ENCODE results near the gene PHF5A.
A peak's percentile ranks its signal among the peaks of the same experiment; 100 is the strongest.
"Not testable (repeated sequence)": the region's sequence is repeated elsewhere in the genome, so short reads cannot be mapped to it uniquely, and the experiment has no call there.

PHF5A gene

DNA sequence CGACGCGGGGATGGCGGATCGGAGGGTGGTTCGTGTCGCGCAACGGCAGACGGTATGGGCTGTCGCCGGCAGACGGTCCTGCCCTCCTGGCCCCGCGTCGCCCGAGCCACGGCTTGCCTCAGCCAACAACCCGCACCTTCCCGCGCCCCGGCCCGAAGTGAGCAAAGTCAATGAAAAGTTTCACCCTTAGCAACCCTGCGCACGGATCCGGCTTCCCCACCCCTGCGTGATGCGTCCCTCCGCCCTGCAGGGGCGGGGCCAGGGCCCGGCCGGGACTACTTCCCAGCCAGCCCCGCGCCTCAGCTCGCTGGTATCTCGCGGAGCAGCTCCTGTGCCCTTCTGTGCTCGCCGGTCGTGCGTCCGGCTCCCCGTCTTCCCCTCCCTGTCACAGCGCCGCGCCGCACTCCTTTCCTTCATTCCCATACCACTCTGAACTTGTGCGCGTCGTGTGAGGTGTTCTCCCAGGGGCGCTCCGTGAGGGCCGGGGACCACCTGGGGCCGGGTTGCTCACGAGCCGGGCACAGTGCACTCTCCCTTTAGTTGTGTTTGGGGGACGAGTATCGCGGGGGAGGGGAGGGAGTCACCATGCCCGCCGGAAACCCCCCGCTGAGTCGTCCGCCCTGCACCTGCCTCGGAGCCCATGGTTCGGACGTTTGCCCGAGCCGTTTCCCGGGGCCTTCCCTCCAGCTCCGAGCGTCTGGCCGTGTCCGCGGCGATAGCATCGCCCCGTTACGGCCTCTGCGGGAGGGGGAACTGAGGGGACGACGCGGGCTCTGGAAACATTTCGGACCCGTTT, 21.7 kb downstream of the PHF5A start, which contains the start of gene TOB2:
TOB2 (minus strand) TSS at position 163 of the 796 bp plus-strand sequence. CDS start 9,456 bp downstream, outside the sequence.
- peak; percentile 88 for DNase-seq

DNA sequence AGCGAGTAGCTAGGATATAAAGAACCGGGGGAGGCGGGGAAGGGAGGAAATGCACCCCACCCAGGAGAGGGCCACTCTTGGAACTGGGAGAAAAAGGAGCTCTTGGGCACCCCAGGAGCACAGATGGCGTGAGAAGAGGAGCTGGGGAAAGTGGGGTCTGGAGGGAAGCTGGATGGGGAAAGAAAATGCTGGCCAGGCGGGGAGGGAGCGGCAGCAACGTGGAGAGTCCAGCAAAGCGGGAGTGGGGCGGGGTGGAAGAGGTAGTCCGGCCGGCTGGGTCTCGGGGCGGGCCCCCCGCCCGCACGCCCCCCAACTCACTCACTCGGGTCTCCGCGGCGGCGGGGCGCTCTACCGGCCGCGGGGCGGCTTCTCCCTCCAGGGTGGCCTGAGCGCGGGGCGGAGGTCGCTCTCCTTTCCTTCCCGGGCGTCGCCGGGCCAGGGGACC, 22.4 kb downstream of the PHF5A start:
- no peak for DNase-seq

DNA sequence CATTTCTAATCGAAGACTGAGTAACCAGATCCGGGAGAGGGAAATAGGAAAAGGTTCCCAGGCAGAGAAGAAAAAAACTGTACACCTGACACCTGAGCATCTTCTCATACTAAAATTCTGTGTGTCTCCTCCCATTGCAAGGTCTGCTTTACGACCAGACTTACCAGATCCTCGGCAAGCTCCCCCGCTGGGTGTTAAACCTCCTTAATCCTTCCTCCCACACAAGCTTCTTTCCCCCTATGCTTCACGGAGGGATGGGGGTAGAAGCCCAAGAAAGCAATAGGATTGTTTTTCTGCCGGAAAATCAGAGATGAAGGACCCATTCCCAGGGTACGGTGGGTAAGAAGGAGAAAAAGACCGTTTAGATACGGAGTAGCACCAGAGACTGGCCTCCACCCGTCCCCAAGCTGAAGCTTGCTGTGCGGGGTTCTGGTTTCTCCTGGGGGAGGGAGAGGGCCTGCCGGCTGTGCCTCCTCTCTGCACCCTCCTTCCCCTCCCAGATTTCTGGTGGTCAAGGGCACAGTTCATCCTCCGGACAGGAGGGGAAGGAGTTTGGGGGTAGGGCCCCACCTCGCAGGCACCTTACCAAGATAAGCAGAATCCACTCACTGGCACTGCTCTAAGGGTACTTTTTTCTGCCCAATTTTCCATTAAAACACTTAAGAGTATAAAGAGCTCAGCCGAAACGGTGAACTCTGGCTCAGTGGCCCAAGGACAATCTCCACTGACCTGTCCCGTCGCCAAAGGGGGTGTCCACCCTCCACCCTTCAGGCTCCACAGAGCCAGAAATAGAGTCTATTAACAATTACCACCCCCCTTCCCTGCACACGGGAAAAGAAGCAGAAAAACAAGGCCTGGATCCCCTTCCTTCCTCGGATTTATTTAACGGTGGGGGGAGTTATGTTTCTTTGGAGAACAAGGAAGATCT, 23.1 kb downstream of the PHF5A start:
- DNase-seq = peak; percentile 55

GRCh38 chr22:41444360-41445128, 23.9 kb downstream of the PHF5A start:
- DNase-seq = peak; percentile 91

- no peak for DNase-seq
Observed at GRCh38 chr22:41442240-41442792, 26.2 kb downstream of the PHF5A start.

DNA sequence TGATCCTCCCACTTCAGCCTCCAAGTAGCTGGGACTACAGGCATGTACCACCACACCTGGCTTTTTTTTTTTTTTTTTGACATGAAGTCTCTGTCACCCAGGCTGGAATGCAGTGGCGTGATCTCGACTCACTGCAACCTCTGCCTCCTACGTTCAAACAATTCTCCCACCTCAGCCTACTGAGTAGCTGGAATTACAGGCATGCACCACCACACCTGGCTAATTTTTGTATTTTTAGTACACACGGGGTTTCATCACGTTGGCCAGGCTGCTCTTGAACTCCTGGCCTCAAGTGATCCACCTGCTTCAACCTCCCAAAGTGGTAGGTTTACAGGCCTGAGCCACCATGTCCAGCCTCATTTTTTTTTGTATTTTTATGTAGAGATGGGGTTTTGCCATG, 28.0 kb downstream of the PHF5A start:
- DNase-seq = not testable (repeated sequence)

DNA sequence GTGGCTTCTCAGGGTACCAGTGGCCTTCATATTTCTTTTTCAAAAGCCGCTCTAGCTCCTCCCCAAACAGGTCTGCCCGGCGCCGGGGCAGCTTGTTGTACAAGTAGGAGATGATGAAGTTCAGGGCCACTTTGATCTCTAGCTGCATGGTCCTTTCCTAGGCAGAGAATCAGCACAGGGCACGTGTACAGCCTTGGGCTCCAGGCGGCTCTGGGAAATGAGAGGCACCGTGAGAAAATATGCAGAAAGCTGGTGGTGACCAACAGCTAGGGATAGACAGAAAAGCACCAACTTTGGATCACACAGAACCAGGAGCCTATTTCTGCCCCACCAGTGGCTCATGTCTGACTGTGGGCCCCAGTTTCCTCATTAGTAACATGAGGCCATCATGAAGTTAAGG, 31.3 kb downstream of the PHF5A start:
- DNase-seq = no peak

DNA sequence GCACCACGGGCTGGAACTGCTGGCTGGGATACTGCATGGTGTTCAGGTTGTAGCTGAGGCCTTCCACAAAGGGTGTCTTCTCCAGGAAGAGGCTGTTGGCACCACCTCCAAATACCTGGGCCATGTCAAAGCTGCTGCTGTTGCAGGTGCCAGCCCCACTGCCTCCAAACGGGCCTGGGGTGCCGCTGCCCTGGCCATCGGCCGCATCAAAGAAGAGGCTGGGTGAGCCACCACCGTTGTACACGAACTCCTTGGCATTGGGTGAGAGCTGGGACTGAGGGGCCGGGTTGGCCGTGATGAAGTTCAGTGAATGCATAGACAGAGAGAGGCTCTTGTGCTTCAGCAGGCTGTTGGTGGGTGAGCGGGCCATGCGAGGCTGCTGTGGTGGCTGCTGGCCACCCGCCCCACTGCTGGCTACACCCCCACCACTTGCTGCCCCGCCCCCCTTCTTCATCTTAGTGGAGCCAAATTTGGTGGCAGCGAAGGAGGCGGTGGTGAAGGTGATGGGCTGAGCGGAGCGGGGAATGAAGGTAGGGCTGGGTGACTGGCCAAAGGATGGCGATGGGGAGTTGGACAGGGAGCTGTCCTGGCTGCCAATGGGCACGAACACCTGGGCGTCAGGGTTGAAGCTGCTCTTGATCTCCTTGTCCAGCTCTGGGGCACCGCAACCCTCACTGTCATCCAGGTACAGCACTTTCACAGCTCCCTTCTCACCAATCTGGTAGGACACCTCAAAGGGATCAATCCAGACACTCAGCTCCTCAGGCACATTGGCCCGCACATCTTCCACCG, 32.0 kb downstream of the PHF5A start:
- no peak for DNase-seq

DNA sequence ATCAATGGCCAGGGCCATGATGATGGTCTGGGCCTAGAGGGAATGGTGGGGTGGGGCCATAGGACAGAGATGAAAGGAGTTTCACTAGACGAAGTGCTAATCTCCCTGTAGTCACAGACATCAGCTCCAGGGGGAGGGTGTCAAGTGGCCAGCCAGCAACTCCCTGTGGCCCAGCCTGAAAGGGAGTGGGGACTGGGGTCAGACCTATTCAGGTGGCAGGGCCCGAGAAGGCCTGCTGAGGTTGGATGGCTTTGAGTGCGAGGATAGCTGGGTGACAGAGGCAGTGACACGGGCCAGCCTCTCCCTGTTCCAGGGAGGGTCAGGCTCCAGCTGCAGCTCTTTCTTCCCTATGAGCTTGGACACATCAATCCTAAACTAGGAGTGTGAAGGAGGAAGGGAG, 32.9 kb downstream of the PHF5A start:
- no peak for DNase-seq

DNA sequence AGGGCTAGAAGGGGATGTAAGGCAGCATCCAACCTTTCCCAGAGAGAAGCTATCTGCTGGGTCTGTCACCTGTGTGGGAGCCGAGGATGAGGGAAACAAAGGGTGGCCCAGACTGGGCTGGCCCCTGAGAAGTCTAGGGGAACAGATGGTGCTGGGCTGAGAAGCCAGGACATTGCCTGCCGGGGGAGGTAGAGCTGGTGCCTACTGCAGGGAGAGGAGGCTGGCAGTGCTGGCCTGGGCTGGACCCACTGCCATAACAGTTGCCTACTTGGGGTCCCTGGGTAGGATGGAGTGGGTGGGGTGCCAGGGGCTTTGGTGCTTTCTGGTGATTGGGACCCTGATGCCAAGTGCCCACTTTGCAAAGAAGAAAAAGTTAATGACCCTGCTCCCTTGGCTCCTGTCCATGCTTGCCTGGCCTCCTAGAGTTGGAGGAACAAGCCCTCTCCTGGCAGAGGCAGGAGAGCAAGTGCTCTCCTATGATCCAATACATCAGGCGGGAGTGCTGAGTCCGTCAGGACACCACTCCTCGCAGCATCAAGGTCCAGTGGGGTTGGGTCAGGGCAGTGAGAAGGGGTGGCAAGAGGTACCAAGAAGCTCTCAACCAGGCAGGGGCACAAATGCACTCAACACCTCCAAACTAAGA, 34.0 kb downstream of the PHF5A start:
- not testable (repeated sequence) for DNase-seq

DNA sequence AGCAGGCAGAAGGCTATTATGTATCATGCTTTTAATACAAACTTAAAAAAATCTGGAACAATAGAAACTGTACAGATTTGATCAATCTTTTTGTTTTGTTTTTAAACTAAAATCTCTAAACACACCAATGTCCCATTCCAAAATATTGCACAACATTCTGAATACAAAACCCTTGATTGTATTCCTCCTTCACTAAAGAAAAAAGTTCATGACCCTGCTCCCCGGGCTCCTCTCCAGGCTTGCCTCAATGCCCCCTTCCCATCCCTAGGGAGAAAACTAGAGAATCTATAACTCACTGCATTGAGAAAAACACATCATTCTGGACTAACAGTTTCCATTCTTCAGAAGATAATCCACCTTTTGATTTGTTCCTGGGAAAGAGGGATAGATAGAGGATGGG, 35.0 kb downstream of the PHF5A start:
- not testable (repeated sequence) for DNase-seq

GRCh38 chr22:41431656-41432055, 36.8 kb downstream of the PHF5A start:
- DNase-seq = no peak

DNA sequence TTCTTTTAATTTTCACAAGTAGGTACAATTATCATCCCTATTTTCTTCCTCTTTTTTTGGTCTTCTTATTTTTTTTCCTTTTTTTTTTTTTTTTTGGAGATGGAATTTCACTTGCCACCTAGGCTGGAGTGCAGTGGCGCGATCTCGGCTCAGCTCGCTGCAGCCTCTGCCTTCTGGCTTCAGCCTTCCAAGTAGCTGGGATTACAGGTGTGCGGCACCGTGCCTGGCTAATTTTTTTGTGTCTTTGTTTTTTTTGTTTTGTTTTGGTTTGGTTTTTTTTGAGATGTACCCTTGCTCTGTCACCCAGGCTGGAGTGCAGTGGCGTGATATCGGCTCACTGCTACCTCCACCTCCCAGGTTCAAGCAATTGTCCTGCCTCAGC, 38.5 kb downstream of the PHF5A start:
- DNase-seq = no peak

DNA sequence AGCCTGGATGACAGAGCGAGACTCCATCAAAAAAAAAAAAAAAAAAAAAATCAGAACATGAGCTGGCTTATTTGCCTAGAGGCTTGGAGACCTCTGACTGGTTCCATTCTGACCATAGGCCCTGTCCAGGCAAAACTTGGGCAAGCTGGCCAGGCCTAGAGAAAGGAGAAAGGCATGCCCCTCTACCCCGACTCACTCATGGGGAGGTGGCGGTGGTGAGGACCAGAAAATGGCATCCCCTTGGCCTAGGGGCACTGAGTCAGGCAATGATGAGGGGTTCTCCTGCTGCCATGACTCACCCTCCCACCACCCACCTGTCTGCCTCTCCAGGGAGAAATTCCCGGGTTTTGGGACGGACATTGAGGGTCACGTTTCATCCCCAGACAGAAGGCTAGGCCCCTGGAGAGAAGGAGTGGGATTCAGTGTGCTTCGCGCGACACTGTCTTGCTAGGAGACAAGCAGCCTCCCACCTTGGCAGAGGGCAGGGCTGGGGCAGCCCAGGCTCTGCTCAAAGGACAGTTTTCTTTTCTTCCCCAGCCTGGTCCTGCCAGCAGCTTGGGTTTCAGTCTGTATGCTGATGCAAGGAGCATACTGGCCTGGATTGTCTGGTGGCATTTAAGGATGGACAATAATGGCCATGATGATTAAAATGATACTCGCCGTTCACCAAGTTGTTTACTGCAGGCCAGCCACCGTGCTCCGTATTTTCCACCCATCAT, 39.1 kb downstream of the PHF5A start:
- DNase-seq = no peak

- DNase-seq = no peak
Observed at GRCh38 chr22:41425660-41426365, 42.7 kb downstream of the PHF5A start.

- DNase-seq = no peak
Observed at GRCh38 chr22:41418717-41419116, 49.8 kb downstream of the PHF5A start.

- no peak for DNase-seq
Observed at GRCh38 chr22:41417622-41418390, 50.7 kb downstream of the PHF5A start.

GRCh38 chr22:41415554-41415953, 52.9 kb downstream of the PHF5A start:
- no peak for DNase-seq

Data from MV-4-11 (cell line).